Mesothelial cell of epicardium (in vitro differentiated cells): ENCODE results near the gene LRGUK. TPM values are rescaled to one million over a fixed set of nuclear protein-coding genes. Genes with fewer than 3 reads are reported as not detected.

Experiments
- DNase-seq, 2 experiments: peaks; one replicate each; pipeline ENCODE4 v3.0.0; 2021; ENCODE audit warnings: low spot score in 2 of 2; ENCODE audit not compliant: unreplicated experiment in 2 of 2
- H3K27ac Mint-ChIP-seq: 2 replicates; pipeline ENCODE4 v1.8.0; 2021; ENCODE audit warnings: mixed read lengths
- H3K27me3 Mint-ChIP-seq: 2 replicates; pipeline ENCODE4 v1.8.0; 2021; ENCODE audit warnings: low read depth, mixed read lengths
- H3K36me3 Mint-ChIP-seq: 2 replicates; pipeline ENCODE4 v1.8.0; 2021; ENCODE audit warnings: mixed read lengths
- H3K4me1 Mint-ChIP-seq: 2 replicates; pipeline ENCODE4 v1.8.0; 2021; ENCODE audit warnings: mixed read lengths
- H3K4me3 Mint-ChIP-seq: 2 replicates; pipeline ENCODE4 v1.8.0; 2021; ENCODE audit warnings: mild to moderate bottlenecking, moderate library complexity, mixed read lengths
- H3K9me3 Mint-ChIP-seq: 2 replicates; pipeline ENCODE4 v1.8.0; 2021; ENCODE audit warnings: mixed read lengths
- total RNA-seq: library from RNA; stranded (reverse); gene quantifications from 3 replicates; pipeline ENCODE4 v1.2.1, GENCODE V29; 2021
- TF ChIP-seq, protein P1 (sequence below): fragments of 200-600 bp; sonication (generic); IDR thresholded peaks from one replicate; pipeline ENCODE4 v1.5.0; 2021; ENCODE audit warnings: antibody characterized with exemption; ENCODE audit not compliant: unreplicated experiment

The LRGUK gene
- total RNA-seq, 1 donor from 2014 or later, result 0.96 TPM

DNA sequence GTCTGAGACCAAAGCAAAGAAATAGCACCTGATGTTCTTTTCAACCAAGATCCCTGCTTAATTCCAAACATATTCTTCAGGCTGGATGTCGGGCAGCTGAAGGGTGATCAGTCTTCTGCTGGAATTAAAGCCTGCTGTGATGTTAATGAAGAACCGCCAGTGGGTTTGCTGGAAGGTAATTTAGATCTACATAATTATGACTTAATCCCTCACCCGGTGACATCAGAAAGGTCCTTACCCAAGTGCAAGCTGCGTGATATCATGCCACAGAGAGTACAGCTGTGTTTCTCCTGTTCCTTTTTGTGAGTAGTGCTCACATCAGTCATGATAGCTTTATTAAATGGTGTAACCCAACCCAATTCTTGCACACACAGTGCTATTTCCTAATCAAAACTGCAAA is 29.1 kb upstream of the LRGUK start:
- Mint-ChIP-seq H3K36me3 (peaks cover 6% of the 10 kb centered on the region), H3K27me3 (no peaks in the 10 kb centered on the region), H3K27ac (no peak overlapping the region), H3K4me1 (no peaks in the 10 kb centered on the region), H3K4me3 (no peak overlapping the region), H3K9me3 (peaks cover 47% of the 10 kb centered on the region)
- TF ChIP-seq, protein P1, sequence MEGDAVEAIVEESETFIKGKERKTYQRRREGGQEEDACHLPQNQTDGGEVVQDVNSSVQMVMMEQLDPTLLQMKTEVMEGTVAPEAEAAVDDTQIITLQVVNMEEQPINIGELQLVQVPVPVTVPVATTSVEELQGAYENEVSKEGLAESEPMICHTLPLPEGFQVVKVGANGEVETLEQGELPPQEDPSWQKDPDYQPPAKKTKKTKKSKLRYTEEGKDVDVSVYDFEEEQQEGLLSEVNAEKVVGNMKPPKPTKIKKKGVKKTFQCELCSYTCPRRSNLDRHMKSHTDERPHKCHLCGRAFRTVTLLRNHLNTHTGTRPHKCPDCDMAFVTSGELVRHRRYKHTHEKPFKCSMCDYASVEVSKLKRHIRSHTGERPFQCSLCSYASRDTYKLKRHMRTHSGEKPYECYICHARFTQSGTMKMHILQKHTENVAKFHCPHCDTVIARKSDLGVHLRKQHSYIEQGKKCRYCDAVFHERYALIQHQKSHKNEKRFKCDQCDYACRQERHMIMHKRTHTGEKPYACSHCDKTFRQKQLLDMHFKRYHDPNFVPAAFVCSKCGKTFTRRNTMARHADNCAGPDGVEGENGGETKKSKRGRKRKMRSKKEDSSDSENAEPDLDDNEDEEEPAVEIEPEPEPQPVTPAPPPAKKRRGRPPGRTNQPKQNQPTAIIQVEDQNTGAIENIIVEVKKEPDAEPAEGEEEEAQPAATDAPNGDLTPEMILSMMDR, result no peak
- no peak for DNase-seq

DNA sequence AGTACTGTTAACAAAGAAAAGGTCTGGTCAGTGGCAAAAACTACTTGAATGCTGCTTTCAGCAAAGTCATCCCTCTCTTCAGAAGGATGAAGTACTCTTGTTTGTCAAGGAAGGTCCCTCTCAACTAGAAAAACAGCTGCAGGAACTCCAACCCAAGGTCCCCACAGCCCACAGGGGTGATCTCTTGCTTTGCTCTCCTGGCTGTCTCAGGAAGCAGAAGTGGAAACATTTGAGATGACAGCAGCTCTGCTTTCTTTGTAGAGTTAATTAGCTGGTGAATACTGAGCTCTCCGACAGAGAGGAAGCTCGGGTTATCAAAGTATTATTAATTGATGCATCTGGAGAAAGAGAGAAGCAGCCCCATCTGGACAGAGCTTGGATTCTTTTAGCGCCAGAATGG is 25.4 kb upstream of the LRGUK start:
- DNase-seq, result no peak
- Mint-ChIP-seq H3K4me3 (no peak overlapping the region), H3K4me1 (no peaks in the 10 kb centered on the region), H3K27me3 (no peaks in the 10 kb centered on the region), H3K27ac (no peak overlapping the region), H3K9me3 (peaks cover 14% of the 10 kb centered on the region), H3K36me3 (no peaks in the 10 kb centered on the region)
- TF ChIP-seq, protein P1, result no peak

DNA sequence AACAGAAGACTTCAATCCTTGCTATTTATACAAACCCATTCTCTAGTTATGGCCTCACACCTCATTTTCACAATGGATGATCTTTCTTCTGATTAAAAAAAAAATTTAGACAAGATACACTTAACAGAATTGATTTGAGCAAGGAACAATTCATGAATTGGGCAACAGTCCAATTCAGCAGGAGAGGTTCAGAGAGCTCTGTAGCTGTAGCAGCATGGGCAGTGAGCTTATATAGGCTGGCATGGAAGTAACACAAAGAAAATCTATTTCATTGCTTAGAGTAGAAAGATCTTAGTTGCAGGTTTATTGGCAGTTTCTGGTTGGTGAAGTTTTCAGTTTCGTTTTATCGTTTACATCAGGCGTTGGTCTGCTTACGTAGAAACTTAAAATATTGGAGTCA is 23.0 kb upstream of the LRGUK start:
- Mint-ChIP-seq H3K4me3 (no peak overlapping the region), H3K9me3 (no peaks in the 10 kb centered on the region), H3K27ac (no peak overlapping the region), H3K4me1 (no peaks in the 10 kb centered on the region), H3K27me3 (no peaks in the 10 kb centered on the region), H3K36me3 (no peaks in the 10 kb centered on the region)
- TF ChIP-seq, protein P1, result no peak
- DNase-seq, result no peak

DNA sequence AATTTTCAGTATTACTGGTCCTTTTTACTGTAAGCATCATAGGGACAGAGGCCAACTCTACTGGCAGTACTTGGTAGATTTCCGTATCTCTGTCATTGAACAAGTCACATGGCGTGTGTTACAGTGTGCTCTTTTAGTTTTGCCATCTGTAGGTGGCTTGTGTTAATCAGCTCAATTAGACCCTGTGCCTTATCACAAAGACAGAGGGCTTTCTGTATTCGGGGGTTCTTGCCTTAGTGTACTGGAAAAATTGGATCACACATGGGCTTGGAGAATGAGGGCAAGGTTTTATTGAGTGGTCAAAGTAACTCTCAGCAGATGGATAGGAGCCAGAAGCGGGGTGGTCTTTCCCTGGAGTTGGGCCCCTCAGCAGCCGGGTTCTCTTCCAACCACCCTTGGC is 21.3 kb upstream of the LRGUK start:
- TF ChIP-seq, protein P1, result no peak
- Mint-ChIP-seq H3K4me3 (no peak overlapping the region), H3K4me1 (no peaks in the 10 kb centered on the region), H3K27me3 (no peaks in the 10 kb centered on the region), H3K9me3 (no peaks in the 10 kb centered on the region), H3K27ac (no peak overlapping the region), H3K36me3 (no peaks in the 10 kb centered on the region)
- DNase-seq, result no peak

DNA sequence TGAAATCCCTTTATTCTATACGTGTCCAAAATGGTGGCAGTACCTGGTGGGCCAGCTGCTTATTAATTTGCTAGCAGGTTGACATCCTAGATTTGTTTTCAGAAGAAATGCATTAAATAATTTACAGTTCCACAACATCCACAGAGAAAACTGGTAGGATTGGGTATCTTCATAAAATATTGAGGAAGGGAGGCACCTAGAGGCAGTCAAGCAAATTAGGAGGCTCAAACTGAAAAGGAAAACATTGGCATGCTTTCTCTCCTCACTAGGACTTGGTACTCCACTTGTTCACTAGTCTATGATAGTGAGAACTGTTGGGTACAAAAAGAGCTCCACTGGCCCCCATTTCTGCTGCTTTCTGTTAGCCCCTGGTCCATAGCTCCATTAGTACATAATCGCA is 18.3 kb upstream of the LRGUK start:
- no peak overlapping the region for H3K4me3 Mint-ChIP-seq
- no peaks in the 10 kb centered on the region for H3K27me3 Mint-ChIP-seq
- H3K36me3 Mint-ChIP-seq, result no peaks in the 10 kb centered on the region
- no peak overlapping the region for H3K27ac Mint-ChIP-seq
- TF ChIP-seq, protein P1, result no peak
- H3K9me3 Mint-ChIP-seq, result peaks cover 1% of the 10 kb centered on the region
- DNase-seq, result no peak
- peaks cover 4% of the 10 kb centered on the region for H3K4me1 Mint-ChIP-seq

DNA sequence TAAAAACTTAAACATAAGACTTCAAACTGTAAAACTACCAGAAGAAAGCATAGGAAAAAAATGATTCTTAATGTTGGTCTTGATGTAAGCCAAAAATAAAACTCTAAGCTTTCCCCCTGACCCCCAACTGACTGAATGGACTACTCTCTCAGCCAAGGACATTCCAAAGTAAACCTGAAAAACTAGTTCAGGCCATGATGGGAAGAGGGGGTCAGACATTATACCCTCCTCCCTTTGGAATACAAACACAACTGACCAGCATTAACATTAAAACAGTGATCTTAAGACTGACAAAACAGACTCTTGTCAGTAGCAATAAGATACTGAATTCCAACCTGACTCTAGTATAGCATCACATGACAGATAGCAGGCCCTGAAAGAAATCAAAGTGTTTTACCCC is 13.5 kb upstream of the LRGUK start:
- Mint-ChIP-seq H3K36me3 (no peaks in the 10 kb centered on the region), H3K27me3 (no peaks in the 10 kb centered on the region), H3K4me1 (peaks cover 6% of the 10 kb centered on the region), H3K27ac (no peak overlapping the region), H3K4me3 (no peak overlapping the region), H3K9me3 (peaks cover 15% of the 10 kb centered on the region)
- DNase-seq, result no peak
- TF ChIP-seq, protein P1, result no peak
